NCI-H2081 treated with DMSO at 0.1 percent for 48 hours (cell line): Measurements from ENCODE around the gene CDH12.

Experiments
- DNase-seq: peaks from one replicate; lab custom pipeline; 2025; lab: John Stamatoyannopoulos, UW

Gene CDH12

GRCh38 chr5:22764736-22765135 lies 88.4 kb downstream of the CDH12 start:
- no peak for DNase-seq

- no peak for DNase-seq
Measured at GRCh38 chr5:22757776-22758175, 95.4 kb downstream of the CDH12 start.

GRCh38 chr5:22754155-22754554 lies 99.0 kb downstream of the CDH12 start:
- no peak for DNase-seq

- DNase-seq, result no peak
Measured at GRCh38 chr5:22751536-22751935, 101.6 kb downstream of the CDH12 start.

- no peak for DNase-seq
Measured at GRCh38 chr5:22736443-22737003, 116.6 kb downstream of the CDH12 start.

- no peak for DNase-seq
Measured at GRCh38 chr5:22734907-22735306, 118.2 kb downstream of the CDH12 start.

- no peak for DNase-seq
Measured at GRCh38 chr5:22728610-22729009, 124.5 kb downstream of the CDH12 start.

GRCh38 chr5:22722491-22722890 lies 130.7 kb downstream of the CDH12 start:
- no peak for DNase-seq

- DNase-seq, result no peak
Measured at GRCh38 chr5:22722056-22722455, 131.1 kb downstream of the CDH12 start.

- no peak for DNase-seq
Measured at GRCh38 chr5:22719842-22720241, 133.3 kb downstream of the CDH12 start.

- no peak for DNase-seq
Measured at GRCh38 chr5:22710660-22711059, 142.5 kb downstream of the CDH12 start.

GRCh38 chr5:22709743-22710142 lies 143.4 kb downstream of the CDH12 start:
- DNase-seq, result no peak

GRCh38 chr5:22708770-22709328 lies 144.3 kb downstream of the CDH12 start:
- no peak for DNase-seq

- DNase-seq, result no peak
Measured at GRCh38 chr5:22706901-22707300, 146.2 kb downstream of the CDH12 start.

- no peak for DNase-seq
Measured at GRCh38 chr5:22699319-22699718, 153.8 kb downstream of the CDH12 start.

GRCh38 chr5:22693121-22693520 lies 160.0 kb downstream of the CDH12 start:
- DNase-seq, result no peak

GRCh38 chr5:22683050-22683449 lies 170.1 kb downstream of the CDH12 start:
- peak; percentile 94 for DNase-seq

- DNase-seq, result no peak
Measured at GRCh38 chr5:22678886-22679285, 174.3 kb downstream of the CDH12 start.

GRCh38 chr5:22673131-22673530 lies 180.0 kb downstream of the CDH12 start:
- no peak for DNase-seq

GRCh38 chr5:22669345-22669744 lies 183.8 kb downstream of the CDH12 start:
- DNase-seq, result no peak

GRCh38 chr5:22665801-22666200 lies 187.3 kb downstream of the CDH12 start:
- DNase-seq, result no peak

GRCh38 chr5:22663134-22663533 lies 190.0 kb downstream of the CDH12 start:
- no peak for DNase-seq

- no peak for DNase-seq
Measured at GRCh38 chr5:22662391-22662790, 190.8 kb downstream of the CDH12 start.

- no peak for DNase-seq
Measured at GRCh38 chr5:22651355-22651754, 201.8 kb downstream of the CDH12 start.
